ENCODE measurements around the gene PM20D1.

DNA sequence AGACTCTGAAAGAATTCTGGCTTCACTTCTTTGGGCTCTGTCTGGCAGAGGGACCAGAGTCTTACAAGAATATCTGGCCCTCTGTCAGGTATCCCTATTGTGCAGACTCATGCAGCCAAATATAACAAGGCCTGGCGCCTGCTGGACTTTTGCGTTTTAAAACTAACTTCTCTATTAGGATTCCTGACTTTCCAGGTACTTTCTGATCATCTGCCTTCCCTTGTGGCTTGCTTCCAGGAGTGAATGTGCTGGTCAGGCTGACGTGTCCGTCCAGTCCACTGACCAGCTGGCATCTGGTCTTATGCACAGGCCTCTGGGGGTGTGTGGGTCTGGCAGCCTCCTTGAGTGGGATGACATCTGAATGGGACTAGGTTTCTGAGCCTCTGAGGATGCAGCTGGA, 66.0 kb downstream of the PM20D1 start:
- TF ChIP-seq, protein P1, sequence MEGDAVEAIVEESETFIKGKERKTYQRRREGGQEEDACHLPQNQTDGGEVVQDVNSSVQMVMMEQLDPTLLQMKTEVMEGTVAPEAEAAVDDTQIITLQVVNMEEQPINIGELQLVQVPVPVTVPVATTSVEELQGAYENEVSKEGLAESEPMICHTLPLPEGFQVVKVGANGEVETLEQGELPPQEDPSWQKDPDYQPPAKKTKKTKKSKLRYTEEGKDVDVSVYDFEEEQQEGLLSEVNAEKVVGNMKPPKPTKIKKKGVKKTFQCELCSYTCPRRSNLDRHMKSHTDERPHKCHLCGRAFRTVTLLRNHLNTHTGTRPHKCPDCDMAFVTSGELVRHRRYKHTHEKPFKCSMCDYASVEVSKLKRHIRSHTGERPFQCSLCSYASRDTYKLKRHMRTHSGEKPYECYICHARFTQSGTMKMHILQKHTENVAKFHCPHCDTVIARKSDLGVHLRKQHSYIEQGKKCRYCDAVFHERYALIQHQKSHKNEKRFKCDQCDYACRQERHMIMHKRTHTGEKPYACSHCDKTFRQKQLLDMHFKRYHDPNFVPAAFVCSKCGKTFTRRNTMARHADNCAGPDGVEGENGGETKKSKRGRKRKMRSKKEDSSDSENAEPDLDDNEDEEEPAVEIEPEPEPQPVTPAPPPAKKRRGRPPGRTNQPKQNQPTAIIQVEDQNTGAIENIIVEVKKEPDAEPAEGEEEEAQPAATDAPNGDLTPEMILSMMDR (IDR thresholded peaks at IDR 0.05; ENCODE audit: insufficient read depth, low read depth, low read length) = no peak
- no peak for TF ChIP-seq EZH2 (IDR thresholded peaks at IDR 0.05; ENCODE audit: insufficient read depth, low read length)
